Measurements from ENCODE around the gene FIGLA. TPM values are rescaled to one million over a fixed set of nuclear protein-coding genes. Genes with fewer than 3 reads are reported as not detected.

FIGLA gene
- total RNA-seq, 1 donor from 2014 or later: not detected

DNA sequence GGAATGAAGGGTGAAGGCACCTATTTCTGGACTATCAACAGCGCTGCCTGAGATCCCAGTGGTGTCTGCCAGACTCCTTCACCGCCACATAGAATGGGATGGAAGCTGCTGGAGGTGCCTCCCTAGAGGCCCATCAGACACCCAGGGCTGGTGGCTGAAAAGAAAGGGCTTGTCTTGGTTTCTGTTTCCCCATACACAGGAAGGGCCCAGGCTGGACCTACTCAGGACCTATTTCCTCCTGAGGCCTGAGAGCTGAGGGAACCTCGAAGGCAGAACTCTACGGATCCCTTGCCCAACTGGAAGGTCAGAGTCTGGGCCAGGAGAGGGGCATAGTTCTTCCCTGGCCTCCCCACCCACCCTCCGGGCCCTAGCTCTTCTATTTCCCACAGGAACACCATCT is 32.8 kb upstream of the FIGLA start:
- DNase-seq (no peak), ATAC-seq (ENCODE audit: low read depth) (no peak)
- no peak for TF ChIP-seq CTCF (IDR thresholded peaks at IDR 0.05)
- CTCF ChIA-PET: no interaction called here
- Mint-ChIP-seq H3K36me3 (ENCODE audit: low read depth) (no peaks in the 10 kb centered on the region), H3K4me1 (no peaks in the 10 kb centered on the region), H3K27me3 (peaks cover 11% of the 10 kb centered on the region), H3K4me3 (no peak overlapping the region), H3K27ac (no peak overlapping the region), H3K9me3 (no peaks in the 10 kb centered on the region)
- POLR2A ChIA-PET: no interaction called here
- intact Hi-C loops (cut with micrococcal nuclease): no loop called here

- DNase-seq: no peak
- no peak overlapping the region for H3K4me3 Mint-ChIP-seq
- TF ChIP-seq CTCF (IDR thresholded peaks at IDR 0.05): no peak
- H3K4me1 Mint-ChIP-seq: no peaks in the 10 kb centered on the region
- ChIA-PET POLR2A (no interaction called here), CTCF (no interaction called here)
- no peaks in the 10 kb centered on the region for H3K36me3 Mint-ChIP-seq (ENCODE audit: low read depth)
- H3K9me3 Mint-ChIP-seq: no peaks in the 10 kb centered on the region
- no peak for ATAC-seq (ENCODE audit: low read depth)
- peaks cover 13% of the 10 kb centered on the region for H3K27me3 Mint-ChIP-seq
- H3K27ac Mint-ChIP-seq: no peak overlapping the region
- intact Hi-C loops (cut with micrococcal nuclease): no loop called here
Measured at GRCh38 chr2:70822843-70823242, 32.4 kb upstream of the FIGLA start.

GRCh38 chr2:70820499-70820898 is 30.1 kb upstream of the FIGLA start, which contains the start of gene CLEC4F:
Gene CLEC4F, minus strand, starts transcription at chr2:70820599. Its CDS starts 76 bp downstream, at chr2:70820523.
- ChIA-PET POLR2A (no interaction called here), CTCF (no interaction called here)
- Mint-ChIP-seq H3K4me1 (no peaks in the 10 kb centered on the region), H3K9me3 (no peaks in the 10 kb centered on the region), H3K36me3 (ENCODE audit: low read depth) (no peaks in the 10 kb centered on the region), H3K27me3 (peaks cover 11% of the 10 kb centered on the region), H3K4me3 (no peak within 1 kb of the TSS), H3K27ac (no peak within 1 kb of the TSS)
- intact Hi-C loops (cut with micrococcal nuclease): no loop called here
- ATAC-seq (ENCODE audit: low read depth) (no peak), DNase-seq (no peak)
- no peak for TF ChIP-seq CTCF (IDR thresholded peaks at IDR 0.05)

- H3K4me3 Mint-ChIP-seq: no peak overlapping the region
- no peak for ATAC-seq (ENCODE audit: low read depth)
- CTCF ChIA-PET: no interaction called here
Measured at GRCh38 chr2:70817284-70817954, 27.0 kb upstream of the FIGLA start.

DNA sequence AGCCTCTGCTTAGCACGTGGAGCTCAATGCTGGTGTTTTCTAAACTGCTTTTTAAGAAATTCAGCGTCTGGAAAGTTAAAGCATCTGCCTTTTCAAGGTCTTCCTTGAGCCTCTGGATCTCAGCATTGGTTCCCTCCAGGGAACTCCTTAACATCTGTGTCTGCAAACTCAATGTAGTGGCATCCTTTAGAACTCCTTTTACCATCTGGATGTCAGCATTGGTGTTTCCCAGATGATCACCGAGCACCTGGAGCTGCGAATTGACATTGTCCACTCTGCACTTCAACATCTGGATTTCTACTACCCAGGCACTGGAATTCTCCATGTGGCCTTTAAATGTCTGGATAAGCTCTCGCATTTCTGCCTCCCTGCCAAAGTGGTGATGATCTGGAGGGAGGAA is 26.3 kb upstream of the FIGLA start:
- no peak for ATAC-seq (ENCODE audit: low read depth)
- H3K4me1 Mint-ChIP-seq: no peaks in the 10 kb centered on the region
- H3K9me3 Mint-ChIP-seq: no peaks in the 10 kb centered on the region
- H3K27ac Mint-ChIP-seq: no peak overlapping the region
- ChIA-PET CTCF (no interaction called here), POLR2A (no interaction called here)
- intact Hi-C loops (cut with micrococcal nuclease): no loop called here
- no peak for TF ChIP-seq CTCF (IDR thresholded peaks at IDR 0.05)
- H3K36me3 Mint-ChIP-seq (ENCODE audit: low read depth): no peaks in the 10 kb centered on the region
- H3K27me3 Mint-ChIP-seq: peaks cover 11% of the 10 kb centered on the region
- H3K4me3 Mint-ChIP-seq: no peak overlapping the region
- no peak for DNase-seq

More at GRCh38 chr2:70817284-70817954, 27.0 kb upstream of the FIGLA start:
- POLR2A ChIA-PET: no interaction called here
- Mint-ChIP-seq H3K36me3 (ENCODE audit: low read depth) (no peaks in the 10 kb centered on the region), H3K27me3 (peaks cover 11% of the 10 kb centered on the region), H3K27ac (no peak overlapping the region), H3K9me3 (no peaks in the 10 kb centered on the region), H3K4me1 (no peaks in the 10 kb centered on the region)
- intact Hi-C loops (cut with micrococcal nuclease): no loop called here
- DNase-seq: no peak
- TF ChIP-seq CTCF (IDR thresholded peaks at IDR 0.05): no peak
